ENCODE results near the gene CNOT6L. TPM values are rescaled to one million over a fixed set of nuclear protein-coding genes. Genes with fewer than 3 reads are reported as not detected.

The CNOT6L gene
- total RNA-seq, 1 experiment from 2014 or later = 14.5 TPM

DNA sequence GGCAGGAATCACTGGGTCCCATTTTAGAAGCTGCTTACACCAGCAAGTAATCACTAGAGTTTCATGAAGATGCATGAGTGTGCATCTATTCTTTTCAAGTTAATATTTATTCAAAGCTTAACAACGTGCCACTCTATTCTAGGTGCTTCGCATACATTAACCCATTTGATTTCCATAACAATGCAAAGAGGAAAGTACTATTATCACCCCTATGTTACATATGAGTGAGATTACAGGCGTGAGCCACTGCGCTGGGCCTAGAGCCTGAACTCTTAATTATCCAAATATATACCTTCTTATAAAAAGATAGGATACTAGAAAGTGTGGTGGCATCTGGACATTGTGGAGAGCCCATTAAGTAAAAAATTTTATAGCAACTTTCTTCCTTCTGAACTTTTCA, 148.1 kb downstream of the CNOT6L start:
- H2BK12ac ChIP-seq (ENCODE audit: insufficient read length, low read depth, low read length) = no peak overlapping the region
- H2BK15ac ChIP-seq (ENCODE audit: low read depth, low read length) = no peak overlapping the region
- no peaks in the 10 kb centered on the region; the same call in 1 of the 2 replicates for H3K4me1 ChIP-seq (ENCODE audit: insufficient read depth, low read length)
- TF ChIP-seq, protein P1, sequence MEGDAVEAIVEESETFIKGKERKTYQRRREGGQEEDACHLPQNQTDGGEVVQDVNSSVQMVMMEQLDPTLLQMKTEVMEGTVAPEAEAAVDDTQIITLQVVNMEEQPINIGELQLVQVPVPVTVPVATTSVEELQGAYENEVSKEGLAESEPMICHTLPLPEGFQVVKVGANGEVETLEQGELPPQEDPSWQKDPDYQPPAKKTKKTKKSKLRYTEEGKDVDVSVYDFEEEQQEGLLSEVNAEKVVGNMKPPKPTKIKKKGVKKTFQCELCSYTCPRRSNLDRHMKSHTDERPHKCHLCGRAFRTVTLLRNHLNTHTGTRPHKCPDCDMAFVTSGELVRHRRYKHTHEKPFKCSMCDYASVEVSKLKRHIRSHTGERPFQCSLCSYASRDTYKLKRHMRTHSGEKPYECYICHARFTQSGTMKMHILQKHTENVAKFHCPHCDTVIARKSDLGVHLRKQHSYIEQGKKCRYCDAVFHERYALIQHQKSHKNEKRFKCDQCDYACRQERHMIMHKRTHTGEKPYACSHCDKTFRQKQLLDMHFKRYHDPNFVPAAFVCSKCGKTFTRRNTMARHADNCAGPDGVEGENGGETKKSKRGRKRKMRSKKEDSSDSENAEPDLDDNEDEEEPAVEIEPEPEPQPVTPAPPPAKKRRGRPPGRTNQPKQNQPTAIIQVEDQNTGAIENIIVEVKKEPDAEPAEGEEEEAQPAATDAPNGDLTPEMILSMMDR (conservative IDR thresholded peaks at IDR 0.05) = no peak
- H4K91ac ChIP-seq (ENCODE audit: insufficient read length, low read depth, low read length) = no peak overlapping the region
- no peaks in the 10 kb centered on the region for H3K27me3 Mint-ChIP-seq (ENCODE audit: low read depth)
- H3K27ac Mint-ChIP-seq = no peak overlapping the region
- H3K27me3 ChIP-seq (ENCODE audit: insufficient read depth, low read length) = no peaks in the 10 kb centered on the region
- H3T11ph ChIP-seq (ENCODE audit: low read length) = no peak overlapping the region
- H3K4me1 Mint-ChIP-seq = peaks cover 21 to 25% of the 10 kb centered on the region in 2 experiments
- no peak overlapping the region for H4K8ac ChIP-seq (replicated peaks; ENCODE audit: insufficient read length, low read depth, low read length)
- no peak overlapping the region for H4K5ac ChIP-seq (ENCODE audit: insufficient read length, low read depth, low read length)
- no peak overlapping the region for H3K27ac ChIP-seq (ENCODE audit: insufficient read length, low read depth, low read length)
- no peak overlapping the region for H3K4ac ChIP-seq (ENCODE audit: low read depth, low read length)
- H3K9me3 Mint-ChIP-seq = no peaks in the 10 kb centered on the region; a peak in 1 of 5 replicates
- DNase-seq = no peak
- no peak overlapping the region for H2AFZ ChIP-seq (ENCODE audit: low read length)
- H3K4me3 Mint-ChIP-seq = no peak overlapping the region
- no peak overlapping the region for H3K4me2 ChIP-seq (ENCODE audit: insufficient read depth, insufficient read length, low read length)
- H3K23ac ChIP-seq (ENCODE audit: insufficient read length, low read depth, low read length) = no peak overlapping the region
- H3K79me2 ChIP-seq (ENCODE audit: insufficient read depth, low read length) = no peaks in the 10 kb centered on the region
- H3K14ac ChIP-seq (ENCODE audit: insufficient read depth, low read length) = no peak overlapping the region
- no peaks in the 10 kb centered on the region for H3K9me3 ChIP-seq (ENCODE audit: control insufficient read depth, low read depth, low read length)
- no peak overlapping the region for H2BK5ac ChIP-seq (ENCODE audit: insufficient read length, low read length)
- no peak overlapping the region for H3K18ac ChIP-seq (ENCODE audit: insufficient read length, low read depth, low read length)
- no CpG with 5 or more reads among the region's 4 CpGs for WGBS (ENCODE audit: extremely low coverage, insufficient read length, low lambda C conversion rate)
- no peaks in the 10 kb centered on the region for H3K23me2 ChIP-seq (ENCODE audit: insufficient read length, low read depth, low read length, poor library complexity, severe bottlenecking)
- H2BK120ac ChIP-seq (ENCODE audit: low read depth, low read length, poor library complexity, severe bottlenecking) = no peak overlapping the region
- no peak overlapping the region for H3K56ac ChIP-seq (ENCODE audit: insufficient read length, low read depth, low read length)
- no peak overlapping the region for H2BK20ac ChIP-seq (ENCODE audit: low read depth, low read length, poor library complexity, severe bottlenecking)
- H4K20me1 ChIP-seq (ENCODE audit: control insufficient read depth, insufficient read depth, insufficient read length) = no peaks in the 10 kb centered on the region
- no peak overlapping the region for H3K9ac ChIP-seq (ENCODE audit: extremely low read depth, insufficient read length, low read length)
- H3K79me1 ChIP-seq (ENCODE audit: insufficient read depth, low read depth, low read length, poor library complexity, severe bottlenecking) = no peaks in the 10 kb centered on the region
- H3K36me3 Mint-ChIP-seq (ENCODE audit: insufficient read depth in 1 of 3, low read depth in 3 of 3) = peaks cover 0 to 2% (median 0%) of the 10 kb centered on the region in 3 experiments; a peak in 2 of 7 replicates
- no peak overlapping the region for H2AK5ac ChIP-seq (ENCODE audit: insufficient read length, low read length)

Measured in H9 (cell line).